Spleen (tissue), 11 donors: Measurements from ENCODE around the gene UQCR11. TPM values are rescaled to one million over a fixed set of nuclear protein-coding genes. Genes with fewer than 3 reads are reported as not detected.

Experiments used
- DNase-seq: peaks from one replicate; pipeline ENCODE4 v3.0.0-alpha.2; 2020
- H3K27ac ChIP-seq, 8 donors: fragments of 200-600 bp; sonication (generic) in 7 of 8; 1 replicate in 4 of 8; 2 replicates in 4 of 8; pipeline versions ENCODE4 v1.5.0 to v1.8.0; 2016 to 2021; ENCODE audit warnings: inconsistent platforms in 4 of 8, mild to moderate bottlenecking in 4 of 8, moderate library complexity in 1 of 8
- H3K27me3 ChIP-seq, 7 donors: fragments of 200-600 bp; sonication (generic) in 6 of 7; replicated peaks in 1 of 7; 1 replicate in 4 of 7; 2 replicates in 3 of 7; pipeline versions ENCODE4 v1.5.0 to v1.8.0; 2016 to 2021; ENCODE audit warnings: inconsistent platforms in 3 of 7, mild to moderate bottlenecking in 1 of 7
- H3K36me3 ChIP-seq, 6 donors: fragments of 200-600 bp; sonication (generic) in 5 of 6; 1 replicate in 4 of 6; 2 replicates in 2 of 6; pipeline versions ENCODE4 v1.5.0 to v1.8.0; 2016 to 2021; ENCODE audit warnings: inconsistent platforms in 2 of 6
- H3K4me1 ChIP-seq, 6 donors: fragments of 200-600 bp; sonication (generic) in 5 of 6; 1 replicate in 3 of 6; 2 replicates in 3 of 6; pipeline versions ENCODE4 v1.5.0 to v1.8.0; 2016 to 2021; ENCODE audit warnings: inconsistent platforms in 3 of 6
- H3K4me3 ChIP-seq, 8 donors: fragments of 200-600 bp; sonication (generic) in 7 of 8; 1 replicate in 4 of 8; 2 replicates in 4 of 8; pipeline versions ENCODE4 v1.5.0 to v1.8.0; 2016 to 2021; ENCODE audit warnings: inconsistent platforms in 4 of 8, mild to moderate bottlenecking in 4 of 8, moderate library complexity in 2 of 8
- H3K9me3 ChIP-seq, 8 donors: fragments of 200-600 bp; sonication (generic) in 7 of 8; 1 replicate in 4 of 8; 2 replicates in 4 of 8; pipeline versions ENCODE4 v1.5.0 to v1.8.0; 2016 to 2021; ENCODE audit warnings: inconsistent platforms in 4 of 8
- CTCF ChIP-seq, 11 experiments: fragments of 200-600 bp in 7 of 11; fragments of 450-650 bp in 4 of 11; sonication (generic) in 4 of 11; IDR thresholded peaks in 8 of 11; conservative IDR thresholded peaks in 3 of 11; 1 replicate in 7 of 11; 2 replicates in 4 of 11; pipeline versions ENCODE4 v1.4.0 to v1.8.0; 2016 to 2021; ENCODE audit warnings: antibody characterized with exemption in 11 of 11, inconsistent platforms in 4 of 11, mild to moderate bottlenecking in 1 of 11
- POLR2A ChIP-seq, 3 donors: fragments of 450-650 bp; IDR thresholded peaks; one replicate each; pipeline ENCODE4 v1.5.1; 2017; ENCODE audit warnings: antibody characterized with exemption in 3 of 3, mild to moderate bottlenecking in 1 of 3
- POLR2AphosphoS5 ChIP-seq, 3 donors: sonication (generic); formaldehyde crosslinking; IDR thresholded peaks; one replicate each; pipeline ENCODE4 v1.5.1; 2017; ENCODE audit warnings: antibody characterized with exemption in 3 of 3
- WGBS, 5 donors: extraction: QIAGEN DNeasy Blood & Tissue Kit in 3 of 5; methylation state at CpG; one replicate each; pipeline versions ENCODE4 v1.1.5 to v1.1.7; 2013 to 2018; 5-methylcytosine and 5-hydroxymethylcytosine counted together
- intact Hi-C: fragments of 100-400 bp; cut with DNase I; formaldehyde crosslinking; loops from one replicate; pipeline ENCODE4 v1.15.0; 2023; ENCODE audit warnings: low total_unique reads
- polyA plus RNA-seq, 3 donors: library from polyadenylated mRNA; stranded (reverse); fragments of 200-250 nt; gene quantifications; one replicate each; pipeline ENCODE4 v1.2.1, GENCODE V29; 2013
- total RNA-seq, 7 donors: library from RNA; depleted of rRNA in 3 of 7; stranded (reverse); fragments of >200 nt in 3 of 7; fragmentation: NEBNext Ultra II Directional in 4 of 7; extraction: Animal tissue kit (Norgen Biotek cat#: 25700) in 4 of 7; gene quantifications; one replicate each; pipeline versions ENCODE4 v1.1.0 to v1.2.1, GENCODE V29; 2016 to 2021
- donor health status: healthy with polysubstance abuse.
- donor health status: DM: no; HTN: no; CAD: no; lungs with moderate emphysema.
- donor health status: DM: no; HTN: no; CAD: no.
- donor health status: Bipolar disorder and iron deficiency.
- donor health status: healthy.
- donor health status: DM: no; HTN: no; CAD: no.
- donor health status: DM: yes; HTN: yes; CAD: no.

Gene UQCR11
- total and polyA plus RNA-seq, 10 donors, result 40.9 to 165 (median 137) TPM

GRCh38 chr19:1601613-1602064 lies 3.6 kb downstream of the UQCR11 start:
- peaks cover 22 to 68% (median 39%) of the 10 kb centered on the region in 6 donors for H3K4me1 ChIP-seq
- H3K36me3 ChIP-seq, result peaks cover 0 to 69% (median 32%) of the 10 kb centered on the region in 6 donors
- WGBS, 5 donors, result 89 to 98% (median 92%) methylated on average over 14 of the region's 14 CpGs
- no peaks in the 10 kb centered on the region for H3K9me3 ChIP-seq
- H3K27me3 ChIP-seq, result no peaks in the 10 kb centered on the region
- H3K27ac ChIP-seq, result no peak overlapping the region
- no peak for TF ChIP-seq POLR2A (IDR thresholded peaks at IDR 0.05)
- TF ChIP-seq POLR2AphosphoS5 (IDR thresholded peaks at IDR 0.05), result no peak
- intact Hi-C loops, result no loop called here
- no peak overlapping the region for H3K4me3 ChIP-seq
- no peak for DNase-seq

GRCh38 chr19:1599460-1599846 lies 5.8 kb downstream of the UQCR11 start:
- Histone ChIP-seq H3K27me3 (no peaks in the 10 kb centered on the region), H3K9me3 (no peaks in the 10 kb centered on the region), H3K4me1 (peaks cover 14 to 52% (median 25%) of the 10 kb centered on the region in 6 donors), H3K36me3 (peaks cover 0 to 91% (median 42%) of the 10 kb centered on the region in 6 donors), H3K4me3 (no peak overlapping the region), H3K27ac (no peak overlapping the region)
- TF ChIP-seq POLR2AphosphoS5 (IDR thresholded peaks at IDR 0.05) (peak in 1 of 3 donors; percentile 27), CTCF (IDR thresholded peaks at IDR 0.05 in 8 of 11, conservative IDR thresholded peaks at IDR 0.05 in 3 of 11) (no peak)
- DNase-seq, result no peak
- intact Hi-C loops, result no loop called here
- WGBS, 5 donors, result 92 to 98% (median 96%) methylated on average over 9 to 15 of the region's 15 CpGs

- intact Hi-C loops, result no loop called here
- no peak for DNase-seq
- 84 to 96% (median 92%) methylated on average over 14 to 20 of the region's 20 CpGs for WGBS, 5 donors
- TF ChIP-seq POLR2AphosphoS5 (IDR thresholded peaks at IDR 0.05) (peak in 1 of 3 donors; percentile 22), POLR2A (IDR thresholded peaks at IDR 0.05) (no peak)
- Histone ChIP-seq H3K36me3 (peaks cover 0 to 91% (median 42%) of the 10 kb centered on the region in 6 donors), H3K9me3 (no peaks in the 10 kb centered on the region), H3K27ac (no peak overlapping the region), H3K4me1 (peaks cover 9 to 47% (median 20%) of the 10 kb centered on the region in 6 donors), H3K4me3 (no peak overlapping the region), H3K27me3 (no peaks in the 10 kb centered on the region)
These were observed 6.3 kb downstream of the UQCR11 start for GRCh38 chr19:1598777-1599459.

GRCh38 chr19:1593501-1593772 lies 11.8 kb downstream of the UQCR11 start:
- Histone ChIP-seq H3K27me3 (no peaks in the 10 kb centered on the region), H3K27ac (peak overlapping the region in 6 of 8 donors; percentile 79 to 100 (median 97)), H3K4me1 (peaks cover 12 to 46% (median 32%) of the 10 kb centered on the region in 6 donors), H3K9me3 (no peaks in the 10 kb centered on the region), H3K4me3 (peak overlapping the region in 7 of 8 donors; percentile 53 to 93 (median 61)), H3K36me3 (peaks cover 0 to 40% (median 29%) of the 10 kb centered on the region in 6 donors)
- whole genome bisulfite sequencing, 5 donors, result 58 to 74% (median 64%) methylated on average over 10 of the region's 10 CpGs
- no peak for DNase-seq
- TF ChIP-seq CTCF (IDR thresholded peaks at IDR 0.05 in 8 of 11, conservative IDR thresholded peaks at IDR 0.05 in 3 of 11) (no peak), POLR2AphosphoS5 (IDR thresholded peaks at IDR 0.05) (no peak)
- intact Hi-C loops, result no loop called here

GRCh38 chr19:1592755-1593500 lies 12.3 kb downstream of the UQCR11 start, which contains the start of gene MBD3:
Gene MBD3, minus strand, starts transcription at chr19:1592865. Its CDS starts 234 bp downstream, at chr19:1592631.
- Histone ChIP-seq H3K9me3 (no peaks in the 10 kb centered on the region), H3K27ac (peak within 1 kb of the TSS; percentile 91 to 100 (median 97)), H3K36me3 (peaks cover 0 to 35% (median 24%) of the 10 kb centered on the region in 6 donors), H3K4me1 (peaks cover 12 to 51% (median 33%) of the 10 kb centered on the region in 6 donors), H3K4me3 (peak within 1 kb of the TSS; percentile 61 to 93 (median 70)), H3K27me3 (no peaks in the 10 kb centered on the region)
- intact Hi-C loops, result no loop called here
- peak in 6 of 11 experiments; percentile 10 to 39 (median 21) for TF ChIP-seq CTCF (IDR thresholded peaks at IDR 0.05 in 8 of 11, conservative IDR thresholded peaks at IDR 0.05 in 3 of 11)
- TF ChIP-seq POLR2AphosphoS5 (IDR thresholded peaks at IDR 0.05), result peak; percentile 85 to 88 (median 86)
- TF ChIP-seq POLR2A (IDR thresholded peaks at IDR 0.05), result no peak
- DNase-seq, result peak; percentile 96
- WGBS, 5 donors, result 1 to 7% (median 2%) methylated on average over 18 to 68 of the region's 68 CpGs
